Transverse colon (tissue), 4 donors: ENCODE data around the gene SMKR1. TPM values are rescaled to one million over a fixed set of nuclear protein-coding genes. Genes with fewer than 3 reads are reported as not detected.

Experiments
- DNase-seq: peaks from one replicate; pipeline ENCODE4 v3.0.0-alpha.2; 2019
- H3K27ac ChIP-seq, 4 donors: fragments of 200-600 bp; sonication (generic); 2 replicates each; pipeline ENCODE4 v1.5.1; 2016 to 2018; ENCODE audit warnings: inconsistent platforms in 4 of 4
- H3K27me3 ChIP-seq: fragments of 200-600 bp; sonication (generic); 2 replicates; pipeline ENCODE4 v1.5.1; 2017; ENCODE audit warnings: inconsistent platforms
- H3K36me3 ChIP-seq, 4 donors: fragments of 200-600 bp; sonication (generic); 2 replicates each; pipeline ENCODE4 v1.5.1; 2017 to 2019; ENCODE audit warnings: inconsistent platforms in 4 of 4
- H3K4me1 ChIP-seq, 4 donors: fragments of 200-600 bp; sonication (generic); 2 replicates each; pipeline ENCODE4 v1.5.1; 2017 to 2020; ENCODE audit warnings: inconsistent platforms in 4 of 4
- H3K4me3 ChIP-seq, 4 donors: fragments of 200-600 bp; sonication (generic); 1 replicate in 1 of 4; 2 replicates in 3 of 4; pipeline versions ENCODE4 v1.5.1 to v1.6.1; 2017 to 2019; ENCODE audit warnings: inconsistent platforms in 4 of 4
- H3K9me3 ChIP-seq, 2 donors: fragments of 200-600 bp; sonication (generic); 2 replicates each; pipeline ENCODE4 v1.5.1; 2017 to 2019; ENCODE audit warnings: inconsistent platforms in 2 of 2
- EP300 ChIP-seq: sonication (generic); formaldehyde crosslinking; IDR thresholded peaks from one replicate; pipeline ENCODE4 v1.6.1; 2017; ENCODE audit warnings: antibody characterized with exemption, low read depth
- POLR2A ChIP-seq: fragments of 450-650 bp; IDR thresholded peaks from one replicate; pipeline ENCODE4 v1.6.1; 2016; ENCODE audit warnings: antibody characterized with exemption, mild to moderate bottlenecking, moderate library complexity
- POLR2AphosphoS5 ChIP-seq, 3 donors: sonication (generic); formaldehyde crosslinking; IDR thresholded peaks; one replicate each; pipeline ENCODE4 v1.6.1; 2016; ENCODE audit warnings: antibody characterized with exemption in 3 of 3
- WGBS, 2 donors: methylation state at CpG; one replicate each; pipeline ENCODE4 v1.1.5; 2018; ENCODE audit warnings: low coverage in 1 of 2; 5-methylcytosine and 5-hydroxymethylcytosine counted together
- in situ Hi-C, 4 donors: fragments of 200-750 bp; cut with MboI; loops; one replicate each; pipeline versions ENCODE4 v1.15.0 to v1.15.1; 2017; ENCODE audit warnings: low sequenced_read_pairs in 3 of 4, low pct_ligation_motif_present in 1 of 4, low pct_unique_long_range_greater_than_20kb in 1 of 4
- intact Hi-C: fragments of 100-400 bp; cut with DNase I; formaldehyde crosslinking; loops from one replicate; pipeline ENCODE4 v1.15.1; 2023; ENCODE audit warnings: low total_unique reads
- total RNA-seq, 4 donors: library from RNA; depleted of rRNA; stranded (reverse); fragments of >200 nt; gene quantifications; one replicate each; pipeline ENCODE4 v1.1.0, GENCODE V29; 2016
- TF ChIP-seq, protein P1 (sequence below), 5 experiments: fragments of 200-600 bp in 3 of 5; fragments of 450-650 bp in 2 of 5; sonication (generic) in 3 of 5; IDR thresholded peaks; 1 replicate in 2 of 5; 2 replicates in 3 of 5; pipeline ENCODE4 v1.5.1; 2016 to 2017; ENCODE audit warnings: antibody characterized with exemption in 5 of 5, inconsistent platforms in 3 of 5, mild to moderate bottlenecking in 2 of 5, moderate library complexity in 1 of 5

The SMKR1 gene
- total RNA-seq, 4 donors from 2014 or later, result not detected

DNA sequence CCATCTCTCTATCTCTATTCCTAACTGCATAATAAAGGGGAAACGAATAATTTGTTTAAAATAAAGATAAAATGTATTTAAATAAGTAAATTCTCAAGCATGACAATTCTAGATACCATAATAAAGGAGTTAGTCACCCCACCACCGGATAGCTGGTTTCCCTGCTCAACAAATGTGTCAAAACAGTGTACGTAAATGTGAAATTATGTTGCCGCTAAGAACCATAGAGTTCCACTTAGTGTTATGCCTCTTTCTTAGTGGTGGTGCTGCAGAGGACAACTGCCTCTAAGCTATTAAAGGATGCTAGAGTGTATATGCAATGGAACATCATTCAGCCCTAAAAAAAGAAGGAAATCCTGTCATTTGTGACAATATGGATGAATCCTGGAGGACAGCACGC, 42.4 kb downstream of the SMKR1 start:
- no peak for TF ChIP-seq EP300
- no peak for TF ChIP-seq POLR2A
- Histone ChIP-seq H3K27me3 (peaks cover 6% of the 10 kb centered on the region), H3K4me1 (no peaks in the 10 kb centered on the region), H3K4me3 (no peak overlapping the region), H3K27ac (no peak overlapping the region), H3K36me3 (no peaks in the 10 kb centered on the region), H3K9me3 (no peaks in the 10 kb centered on the region)
- intact Hi-C loops, result no loop called here
- in situ Hi-C loops, result no loop called here
- WGBS, 2 donors, result 75 to 82% methylated on average over 5 of the region's 5 CpGs
- DNase-seq, result no peak

DNA sequence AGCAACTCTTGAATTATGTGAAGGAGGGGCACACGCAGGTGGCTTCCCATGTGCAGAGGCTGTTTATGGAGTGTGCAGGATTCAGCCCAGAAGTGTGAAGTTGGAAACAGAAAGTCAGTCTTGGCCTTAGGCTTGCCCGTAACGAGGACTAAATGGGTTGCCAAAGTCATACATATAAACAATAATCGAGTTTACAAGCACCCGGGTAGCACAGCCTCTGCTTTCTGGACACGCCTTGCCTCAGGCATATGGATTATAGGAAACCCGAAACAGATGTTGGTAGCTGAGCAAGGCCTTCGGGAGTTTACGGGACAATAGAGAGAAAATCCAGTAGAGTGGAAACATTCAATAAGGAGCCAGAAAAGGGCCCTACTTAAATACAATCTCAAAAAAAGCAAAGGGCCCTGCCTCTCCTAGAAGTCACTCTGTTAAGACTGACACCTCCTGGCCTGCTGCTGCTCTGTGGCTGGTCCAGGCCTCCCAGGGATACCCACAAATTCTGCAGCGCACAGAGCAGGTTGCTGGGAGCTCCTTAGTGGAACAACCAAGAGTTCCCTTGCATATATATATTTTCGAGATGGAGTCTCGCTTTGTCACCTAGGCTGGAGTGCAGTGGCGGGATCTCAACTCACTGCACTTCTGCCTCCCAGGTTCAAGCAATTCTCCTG, 48.5 kb downstream of the SMKR1 start:
- TF ChIP-seq, protein P1, sequence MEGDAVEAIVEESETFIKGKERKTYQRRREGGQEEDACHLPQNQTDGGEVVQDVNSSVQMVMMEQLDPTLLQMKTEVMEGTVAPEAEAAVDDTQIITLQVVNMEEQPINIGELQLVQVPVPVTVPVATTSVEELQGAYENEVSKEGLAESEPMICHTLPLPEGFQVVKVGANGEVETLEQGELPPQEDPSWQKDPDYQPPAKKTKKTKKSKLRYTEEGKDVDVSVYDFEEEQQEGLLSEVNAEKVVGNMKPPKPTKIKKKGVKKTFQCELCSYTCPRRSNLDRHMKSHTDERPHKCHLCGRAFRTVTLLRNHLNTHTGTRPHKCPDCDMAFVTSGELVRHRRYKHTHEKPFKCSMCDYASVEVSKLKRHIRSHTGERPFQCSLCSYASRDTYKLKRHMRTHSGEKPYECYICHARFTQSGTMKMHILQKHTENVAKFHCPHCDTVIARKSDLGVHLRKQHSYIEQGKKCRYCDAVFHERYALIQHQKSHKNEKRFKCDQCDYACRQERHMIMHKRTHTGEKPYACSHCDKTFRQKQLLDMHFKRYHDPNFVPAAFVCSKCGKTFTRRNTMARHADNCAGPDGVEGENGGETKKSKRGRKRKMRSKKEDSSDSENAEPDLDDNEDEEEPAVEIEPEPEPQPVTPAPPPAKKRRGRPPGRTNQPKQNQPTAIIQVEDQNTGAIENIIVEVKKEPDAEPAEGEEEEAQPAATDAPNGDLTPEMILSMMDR (IDR thresholded peaks at IDR 0.05), result no peak
- TF ChIP-seq POLR2AphosphoS5 (IDR thresholded peaks at IDR 0.05) (no peak), POLR2A (no peak)
- Histone ChIP-seq H3K4me1 (peaks cover 0 to 4% (median 0%) of the 10 kb centered on the region in 4 donors), H3K27me3 (peaks cover 3% of the 10 kb centered on the region), H3K36me3 (no peaks in the 10 kb centered on the region), H3K27ac (no peak overlapping the region), H3K4me3 (no peak overlapping the region), H3K9me3 (no peaks in the 10 kb centered on the region)
- WGBS, 2 donors, result 54 to 57% methylated on average over 7 to 13 of the region's 13 CpGs
- DNase-seq, result no peak
- intact Hi-C loops (no loop called here), in situ Hi-C loops (no loop called here)

DNA sequence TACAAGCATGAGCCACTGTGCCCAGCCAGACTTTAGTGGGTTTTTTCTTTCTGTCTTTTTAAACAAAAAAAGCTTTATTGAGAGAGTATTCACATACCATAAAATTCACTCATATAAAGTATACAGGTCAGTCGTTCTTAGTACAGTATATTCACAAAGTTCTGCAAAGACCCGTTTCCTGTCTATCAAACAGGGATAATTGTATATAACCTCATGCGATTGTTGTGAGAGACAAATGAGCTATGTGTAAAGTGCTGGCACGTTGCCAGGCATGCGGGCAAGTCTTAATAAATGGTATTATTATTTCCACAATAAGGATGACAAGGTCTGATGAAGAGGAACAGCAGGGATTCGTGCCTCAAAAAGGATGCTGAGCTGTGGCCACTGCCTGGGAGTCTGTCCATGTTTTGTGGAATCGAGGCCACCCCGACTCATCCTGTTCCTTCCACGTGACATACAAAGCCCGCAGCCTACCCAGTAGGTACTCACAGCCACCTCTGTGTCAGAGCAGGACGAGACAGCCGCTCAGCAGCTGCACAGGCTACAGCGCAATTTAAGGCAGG, 51.6 kb downstream of the SMKR1 start:
- intact Hi-C loops (no loop called here), in situ Hi-C loops (no loop called here)
- no peak for TF ChIP-seq POLR2A
- TF ChIP-seq, protein P1 (IDR thresholded peaks at IDR 0.05), result no peak
- TF ChIP-seq EP300, result no peak
- TF ChIP-seq POLR2AphosphoS5 (IDR thresholded peaks at IDR 0.05), result no peak
- 12 to 35% methylated on average over 5 to 13 of the region's 13 CpGs for WGBS, 2 donors
- no peaks in the 10 kb centered on the region for H3K36me3 ChIP-seq
- peaks cover 6% of the 10 kb centered on the region for H3K27me3 ChIP-seq
- H3K4me1 ChIP-seq, result peaks cover 0 to 4% (median 0%) of the 10 kb centered on the region in 4 donors
- DNase-seq, result no peak
- no peak overlapping the region for H3K27ac ChIP-seq
- no peak overlapping the region for H3K4me3 ChIP-seq
- H3K9me3 ChIP-seq, result no peaks in the 10 kb centered on the region

DNA sequence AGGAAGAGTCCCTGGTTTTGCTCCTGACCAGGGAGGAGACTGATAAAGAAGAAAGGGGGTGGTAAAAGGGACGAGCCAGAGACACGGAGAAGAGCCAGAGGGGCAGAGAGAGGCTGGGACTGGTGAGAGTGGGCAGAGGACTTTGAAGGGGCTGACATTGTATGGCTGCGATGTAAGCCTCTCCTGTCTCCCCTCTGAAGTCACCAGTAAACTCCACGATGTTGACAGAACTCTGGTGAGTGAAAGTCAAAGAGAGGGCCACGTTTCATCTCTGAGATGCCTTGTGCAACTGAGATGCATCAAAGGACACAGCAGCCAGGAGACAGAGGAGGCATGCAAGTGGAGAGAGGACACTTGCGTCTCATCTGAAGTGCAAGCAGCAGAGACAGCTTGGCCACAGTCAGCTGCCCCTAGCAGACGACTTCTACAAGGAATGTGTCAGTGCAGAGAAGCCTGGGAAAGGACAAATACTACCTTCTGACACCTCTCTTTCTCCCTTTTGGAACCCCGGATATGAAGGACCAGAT, 54.3 kb downstream of the SMKR1 start:
- H3K4me3 ChIP-seq, result no peak overlapping the region
- in situ Hi-C loops, result no loop called here
- 54 to 60% methylated on average over 1 to 8 of the region's 8 CpGs for WGBS, 2 donors

More for the DNA sequence above, 54.3 kb downstream of the SMKR1 start:
- no peaks in the 10 kb centered on the region for H3K9me3 ChIP-seq
- peaks cover 6% of the 10 kb centered on the region for H3K27me3 ChIP-seq
- no peak overlapping the region for H3K27ac ChIP-seq
- intact Hi-C loops, result no loop called here
- no peaks in the 10 kb centered on the region for H3K4me1 ChIP-seq
- H3K36me3 ChIP-seq, result no peaks in the 10 kb centered on the region
- TF ChIP-seq POLR2A (no peak), POLR2AphosphoS5 (IDR thresholded peaks at IDR 0.05) (no peak), EP300 (no peak)
- TF ChIP-seq, protein P1 (IDR thresholded peaks at IDR 0.05), result no peak
- DNase-seq, result no peak
